ENCODE measurements around the gene FMOD.

Gene FMOD

DNA sequence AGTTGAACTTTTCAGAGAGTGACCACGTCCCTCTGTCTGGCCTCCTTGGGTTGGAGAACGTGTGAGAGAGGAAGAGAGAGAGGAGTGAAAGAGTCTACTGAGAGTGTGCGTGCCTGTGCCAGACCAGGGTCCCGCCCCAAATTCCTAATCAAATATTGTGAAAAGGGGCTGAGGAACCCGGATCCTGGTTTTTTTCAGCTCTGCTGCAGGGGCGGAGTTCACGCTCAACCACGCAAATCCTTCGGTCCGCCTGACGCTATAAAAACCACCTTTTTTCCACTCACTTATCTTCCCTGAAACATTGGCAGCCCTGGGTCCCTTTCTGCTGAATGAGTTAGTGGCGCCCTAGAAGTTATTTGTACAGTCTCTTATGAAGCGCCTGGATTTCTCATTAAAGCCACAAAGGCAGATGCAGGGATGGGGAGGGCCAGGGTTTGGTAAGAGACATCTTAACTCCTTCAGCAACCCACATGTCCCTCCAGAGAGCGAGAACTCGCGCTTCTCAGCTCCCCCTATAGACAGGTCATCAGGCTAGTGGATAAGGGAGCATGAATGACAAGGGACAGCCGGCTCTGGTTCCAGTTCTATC, at the start of gene FMOD:
TSS of gene FMOD (minus strand) at position 86 of the 589 bp plus-strand sequence. CDS start 2,852 bp downstream, outside the sequence.
- H3K9me3 Mint-ChIP-seq = no peaks in the 10 kb centered on the region
- H3K4me3 Mint-ChIP-seq = peak within 1 kb of the TSS; percentile 53
- no peak within 1 kb of the TSS for H3K27ac Mint-ChIP-seq
- ATAC-seq (ENCODE audit: low read depth) (peak; percentile 51), DNase-seq (ENCODE audit: low spot score in 2 of 2) (no peak)
- peaks cover 2% of the 10 kb centered on the region for H3K4me1 Mint-ChIP-seq
- peaks cover 21% of the 10 kb centered on the region for H3K27me3 Mint-ChIP-seq
- H3K36me3 Mint-ChIP-seq = no peaks in the 10 kb centered on the region

DNA sequence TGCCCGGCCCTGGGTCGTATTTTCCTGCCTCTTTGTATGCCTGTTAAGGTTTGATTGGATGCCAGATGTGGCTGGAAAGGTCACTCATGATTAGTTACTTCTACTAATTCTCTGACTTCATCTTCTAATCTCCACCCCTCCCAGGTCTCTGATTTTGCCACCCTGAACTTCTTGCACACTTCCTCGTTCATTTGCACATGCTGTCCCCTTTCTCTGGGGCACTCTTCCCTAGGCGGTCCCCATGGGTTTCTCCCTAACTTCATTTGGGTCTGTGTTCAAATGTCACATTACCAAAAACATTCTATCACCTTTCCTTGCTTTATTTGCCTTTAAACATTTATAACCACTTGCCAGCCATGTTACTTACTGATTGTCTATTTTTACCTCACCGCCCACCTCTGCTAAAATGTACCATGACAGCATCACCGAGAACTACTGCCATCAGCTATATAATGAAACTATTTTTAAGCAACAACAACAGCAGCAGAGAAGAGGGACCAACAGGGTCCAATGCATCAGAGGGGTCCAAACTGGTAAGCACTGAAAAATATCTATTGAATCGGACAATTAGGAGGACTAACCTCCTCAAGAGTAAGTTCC, 45.8 kb upstream of the FMOD start:
- no peak overlapping the region for H3K27ac Mint-ChIP-seq
- H3K4me3 Mint-ChIP-seq = no peak overlapping the region

DNA sequence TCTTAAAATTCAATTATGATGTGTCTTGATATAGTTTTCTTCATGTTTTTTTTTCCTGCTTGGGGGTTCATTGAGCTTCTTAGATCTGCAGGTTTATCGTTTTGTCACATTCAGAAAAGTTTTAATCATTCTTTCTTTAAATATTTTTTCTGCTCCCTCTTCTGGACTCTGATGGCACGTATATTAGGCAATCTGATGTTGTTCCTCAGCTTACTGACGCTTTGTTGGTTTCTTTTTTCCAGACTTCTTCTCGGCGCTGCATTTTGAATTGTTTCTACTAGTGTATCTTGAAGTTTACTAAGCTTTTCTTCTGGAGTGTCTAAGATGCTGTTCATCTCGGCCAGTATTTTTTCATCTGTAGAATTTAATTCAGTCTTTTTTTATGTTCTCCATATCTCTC, 44.8 kb upstream of the FMOD start:
- Mint-ChIP-seq H3K4me3 (no peak overlapping the region), H3K4me1 (no peaks in the 10 kb centered on the region), H3K36me3 (no peaks in the 10 kb centered on the region), H3K27ac (no peak overlapping the region), H3K27me3 (peaks cover 10% of the 10 kb centered on the region), H3K9me3 (peaks cover 7% of the 10 kb centered on the region)
- DNase-seq (ENCODE audit: low spot score in 2 of 2) = no peak
- ATAC-seq (ENCODE audit: low read depth) = no peak

More for the DNA sequence above, 45.8 kb upstream of the FMOD start:
- Mint-ChIP-seq H3K4me1 (peaks cover 3% of the 10 kb centered on the region), H3K36me3 (no peaks in the 10 kb centered on the region), H3K27me3 (peaks cover 18% of the 10 kb centered on the region), H3K9me3 (peaks cover 6% of the 10 kb centered on the region)
- DNase-seq (ENCODE audit: low spot score in 2 of 2) (no peak), ATAC-seq (ENCODE audit: low read depth) (no peak)

DNA sequence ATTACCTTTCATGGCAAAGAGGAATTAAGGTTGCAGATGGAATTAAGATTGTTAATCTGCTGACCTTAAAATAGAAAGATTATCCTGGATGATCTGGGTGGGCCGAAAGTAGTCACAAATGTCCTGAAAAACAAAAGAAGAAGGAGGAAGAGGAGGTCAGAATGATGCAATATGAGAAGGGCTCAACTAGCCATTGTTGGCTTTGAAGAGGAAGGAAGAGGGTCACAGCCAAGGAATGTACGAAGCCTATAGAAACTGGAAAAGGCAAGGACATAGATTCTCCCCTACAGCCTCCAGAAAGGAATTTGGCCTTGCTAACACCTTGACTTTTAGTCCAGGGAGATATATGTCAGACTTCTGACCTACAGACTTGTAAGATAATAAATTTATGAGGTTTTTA, 39.4 kb upstream of the FMOD start:
- Mint-ChIP-seq H3K9me3 (peaks cover 7% of the 10 kb centered on the region), H3K27me3 (peaks cover 6% of the 10 kb centered on the region), H3K27ac (no peak overlapping the region), H3K36me3 (no peaks in the 10 kb centered on the region), H3K4me1 (no peaks in the 10 kb centered on the region), H3K4me3 (no peak overlapping the region)
- DNase-seq (ENCODE audit: low spot score in 2 of 2) = no peak
- no peak for ATAC-seq (ENCODE audit: low read depth)

DNA sequence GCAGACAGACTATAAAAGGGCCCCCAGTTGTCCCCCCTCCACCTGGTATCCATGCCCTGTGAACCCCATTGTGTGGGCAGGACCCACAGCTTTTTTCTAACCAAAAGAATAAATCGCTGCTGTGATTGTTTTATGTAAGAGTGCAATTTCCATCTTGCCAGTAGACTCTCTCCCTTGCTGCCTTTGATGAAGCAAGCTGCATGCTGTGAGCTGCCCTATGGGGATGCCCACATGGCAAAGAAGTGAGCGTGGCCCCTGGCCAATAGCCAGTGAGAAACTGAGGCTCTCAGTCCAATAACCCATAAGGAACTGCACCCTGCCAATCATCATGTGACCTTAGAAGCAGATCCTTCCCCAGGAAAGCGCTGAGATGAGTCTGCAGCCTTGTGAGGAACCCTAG, 37.8 kb upstream of the FMOD start:
- DNase-seq (ENCODE audit: low spot score in 2 of 2) (no peak), ATAC-seq (ENCODE audit: low read depth) (no peak)
- Mint-ChIP-seq H3K27me3 (peaks cover 6% of the 10 kb centered on the region), H3K27ac (no peak overlapping the region), H3K4me3 (no peak overlapping the region), H3K4me1 (no peaks in the 10 kb centered on the region), H3K9me3 (peaks cover 7% of the 10 kb centered on the region), H3K36me3 (no peaks in the 10 kb centered on the region)

DNA sequence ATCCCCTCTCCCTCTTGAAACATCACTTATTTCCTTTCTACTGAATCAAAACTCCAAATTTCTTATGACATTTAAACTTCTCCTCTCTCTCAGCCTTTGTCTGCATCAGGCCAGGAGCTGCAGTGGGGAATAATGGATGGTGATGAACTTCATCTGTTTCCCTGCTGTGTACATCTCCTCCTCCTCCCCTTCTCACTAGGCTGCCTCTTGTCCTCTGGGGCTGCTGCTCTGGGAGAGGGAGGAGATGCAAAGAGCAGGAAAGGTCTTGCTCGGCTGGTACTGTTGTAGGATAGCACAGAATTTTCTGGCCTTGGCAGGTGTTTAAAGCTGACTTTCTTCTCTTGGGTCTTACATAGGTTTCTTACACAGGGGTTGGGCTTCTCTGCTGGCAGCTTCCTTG, 31.1 kb upstream of the FMOD start:
- DNase-seq (ENCODE audit: low spot score in 2 of 2) = no peak
- Mint-ChIP-seq H3K36me3 (no peaks in the 10 kb centered on the region), H3K9me3 (peaks cover 3% of the 10 kb centered on the region), H3K27me3 (no peaks in the 10 kb centered on the region), H3K27ac (peak overlapping the region; percentile 72), H3K4me3 (peak overlapping the region; percentile 27), H3K4me1 (peaks cover 30% of the 10 kb centered on the region)
- no peak for ATAC-seq (ENCODE audit: low read depth)

DNA sequence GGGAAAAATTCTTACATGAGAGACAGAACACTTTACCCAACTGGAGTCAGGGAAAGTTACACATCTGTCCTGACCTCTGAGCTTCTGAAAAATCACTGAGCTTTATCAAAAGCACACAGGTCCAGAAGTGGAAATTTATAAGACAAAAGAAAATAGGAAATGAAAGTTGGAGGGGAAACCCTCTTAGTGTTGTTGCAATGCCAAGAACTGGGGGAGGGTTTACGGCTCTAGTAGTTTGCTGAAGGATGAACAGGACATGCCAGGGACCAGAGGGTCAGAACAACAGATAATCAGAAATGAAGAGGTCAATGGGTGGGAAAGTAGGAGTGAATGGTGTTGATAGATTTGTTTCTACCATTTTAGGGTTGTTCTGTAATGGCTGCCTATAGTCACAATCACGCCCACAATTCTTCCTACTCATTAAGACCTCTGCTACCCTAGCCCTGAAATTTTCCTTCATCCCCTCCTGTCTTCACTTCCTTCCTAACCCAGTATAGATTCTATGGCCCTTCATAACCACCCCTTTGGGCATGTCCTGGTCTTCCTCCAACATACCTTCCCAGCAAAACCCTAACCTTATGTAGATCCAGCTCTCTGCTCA, 30.3 kb upstream of the FMOD start:
- Mint-ChIP-seq H3K4me1 (peaks cover 30% of the 10 kb centered on the region), H3K27ac (peak overlapping the region; percentile 72), H3K27me3 (no peaks in the 10 kb centered on the region), H3K9me3 (peaks cover 4% of the 10 kb centered on the region), H3K4me3 (peak overlapping the region; percentile 28), H3K36me3 (no peaks in the 10 kb centered on the region)
- ATAC-seq (ENCODE audit: low read depth) (peak; percentile 97), DNase-seq (ENCODE audit: low spot score in 2 of 2) (peak in 1 of 2 donors; percentile 54)

DNA sequence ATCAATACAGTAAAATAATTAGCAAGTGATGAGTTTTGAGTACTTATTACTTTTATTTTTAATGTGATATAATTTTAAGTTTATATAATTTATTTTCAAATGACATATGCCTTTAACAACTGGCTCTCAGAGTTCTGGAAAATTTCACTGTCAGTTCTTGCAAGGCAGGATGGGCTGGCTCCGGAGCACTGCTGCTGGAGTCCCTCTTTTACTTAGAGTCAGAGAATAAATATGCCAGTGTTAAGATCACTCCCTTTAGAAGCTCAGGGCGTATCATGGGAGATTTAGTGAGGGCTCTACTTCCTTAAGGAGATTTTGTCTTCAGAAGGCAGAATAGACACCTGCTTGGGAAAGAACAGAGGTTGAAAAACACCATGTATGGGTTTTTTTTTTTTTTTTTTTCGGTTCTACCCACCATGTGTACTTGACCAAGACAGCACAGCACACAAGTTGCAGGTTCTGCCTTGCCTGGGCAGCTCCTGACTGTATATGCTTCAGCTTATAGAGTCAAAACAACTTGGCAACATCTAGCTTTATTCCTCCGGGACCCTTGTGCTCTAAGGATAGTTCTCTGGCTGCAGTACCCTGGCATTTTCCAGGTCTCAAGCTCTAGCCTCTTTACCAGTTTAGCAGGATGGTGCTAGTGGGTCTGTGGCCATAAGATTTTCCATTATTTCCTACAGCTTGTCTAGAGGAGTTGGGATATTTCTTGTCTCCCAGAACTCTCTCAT, 29.7 kb upstream of the FMOD start:
- DNase-seq (ENCODE audit: low spot score in 2 of 2) = no peak
- H3K4me1 Mint-ChIP-seq = peaks cover 30% of the 10 kb centered on the region
- no peaks in the 10 kb centered on the region for H3K36me3 Mint-ChIP-seq
- H3K27ac Mint-ChIP-seq = peak overlapping the region; percentile 72
- peak; percentile 21 for ATAC-seq (ENCODE audit: low read depth)
- peak overlapping the region; percentile 28 for H3K4me3 Mint-ChIP-seq
- H3K27me3 Mint-ChIP-seq = no peaks in the 10 kb centered on the region
- peaks cover 4% of the 10 kb centered on the region for H3K9me3 Mint-ChIP-seq

DNA sequence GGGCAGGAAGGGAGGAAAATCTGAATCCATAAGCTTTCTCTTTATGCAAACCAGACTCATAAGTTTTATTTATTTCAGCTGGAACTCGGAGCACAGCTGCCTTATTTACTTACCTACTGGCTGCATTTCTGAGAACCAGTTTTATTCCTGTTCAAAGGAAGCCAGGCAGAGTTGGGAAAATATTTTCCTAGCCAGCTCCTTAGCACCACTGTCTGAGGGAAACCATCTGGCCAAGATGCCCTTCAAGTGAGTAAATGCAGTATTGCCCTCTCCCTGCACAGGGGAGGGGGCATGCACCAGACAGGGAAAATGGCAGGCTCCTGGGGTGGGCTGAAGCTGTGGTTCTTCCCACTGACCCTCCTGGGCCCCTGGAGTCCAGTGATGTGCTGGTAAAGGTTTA, 28.9 kb upstream of the FMOD start:
- no peaks in the 10 kb centered on the region for H3K36me3 Mint-ChIP-seq
- DNase-seq (ENCODE audit: low spot score in 2 of 2) (no peak), ATAC-seq (ENCODE audit: low read depth) (no peak)
- peaks cover 30% of the 10 kb centered on the region for H3K4me1 Mint-ChIP-seq
- peaks cover 4% of the 10 kb centered on the region for H3K9me3 Mint-ChIP-seq
- no peak overlapping the region for H3K27ac Mint-ChIP-seq
- H3K27me3 Mint-ChIP-seq = no peaks in the 10 kb centered on the region
- no peak overlapping the region for H3K4me3 Mint-ChIP-seq

DNA sequence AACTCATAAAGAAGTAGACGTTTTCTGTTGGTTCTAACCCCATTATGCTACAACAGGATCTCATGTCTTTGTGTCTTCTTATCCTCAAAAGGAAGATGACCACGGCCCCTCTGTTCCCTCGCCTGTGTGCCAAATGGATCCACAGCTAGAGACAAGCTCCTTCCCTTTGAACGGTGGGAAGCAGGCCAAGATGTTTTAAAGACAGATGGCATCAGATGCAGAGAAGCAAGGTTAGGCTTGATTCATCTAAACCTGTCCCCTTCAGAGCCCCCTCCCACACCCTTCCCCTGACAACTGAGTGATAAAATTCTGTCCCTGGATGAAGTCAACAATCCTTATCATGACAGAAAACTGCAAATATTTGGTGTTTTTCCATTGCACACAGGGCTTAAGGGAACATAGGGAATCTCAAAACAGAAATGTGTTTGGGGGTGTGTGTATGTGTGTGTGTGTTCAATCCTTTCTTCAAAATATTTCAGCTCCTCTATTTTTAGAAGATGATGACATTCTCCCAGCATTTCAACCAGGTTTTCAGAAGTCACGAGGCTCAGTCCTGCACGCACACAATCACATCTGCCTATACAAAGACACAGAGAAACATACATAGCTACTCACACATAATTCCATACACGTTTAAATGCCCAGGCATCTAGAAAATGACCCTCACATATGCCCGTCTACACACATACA, 27.8 kb upstream of the FMOD start:
- H3K9me3 Mint-ChIP-seq = peaks cover 4% of the 10 kb centered on the region
- H3K36me3 Mint-ChIP-seq = no peaks in the 10 kb centered on the region
- ATAC-seq (ENCODE audit: low read depth) (no peak), DNase-seq (ENCODE audit: low spot score in 2 of 2) (no peak)
- H3K27me3 Mint-ChIP-seq = no peaks in the 10 kb centered on the region
- no peak overlapping the region for H3K27ac Mint-ChIP-seq
- no peak overlapping the region for H3K4me3 Mint-ChIP-seq
- H3K4me1 Mint-ChIP-seq = peaks cover 30% of the 10 kb centered on the region

DNA sequence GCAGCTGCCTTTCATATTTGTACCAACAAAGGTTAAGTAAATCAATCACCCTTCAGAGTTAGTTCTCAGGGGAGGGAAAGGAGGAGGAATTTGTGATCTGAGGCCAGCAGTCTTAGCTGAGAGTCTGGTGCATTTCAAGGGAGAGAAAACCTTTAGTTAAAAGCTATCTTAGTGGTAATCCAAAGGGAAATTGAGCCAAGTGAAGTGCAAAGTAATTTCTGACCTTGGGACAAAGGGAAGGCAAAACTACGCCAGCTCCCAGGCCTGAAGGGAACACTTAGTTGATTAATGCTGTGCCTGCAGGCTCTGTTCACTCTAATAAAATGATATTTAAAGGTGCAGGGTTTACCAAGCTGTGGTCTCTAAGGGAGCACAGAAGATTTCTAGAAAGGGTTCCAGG, 23.1 kb upstream of the FMOD start:
- no peaks in the 10 kb centered on the region for H3K27me3 Mint-ChIP-seq
- ATAC-seq (ENCODE audit: low read depth) (no peak), DNase-seq (ENCODE audit: low spot score in 2 of 2) (no peak)
- no peak overlapping the region for H3K27ac Mint-ChIP-seq
- peaks cover 4% of the 10 kb centered on the region for H3K9me3 Mint-ChIP-seq
- peaks cover 5% of the 10 kb centered on the region for H3K4me1 Mint-ChIP-seq
- H3K4me3 Mint-ChIP-seq = no peak overlapping the region
- no peaks in the 10 kb centered on the region for H3K36me3 Mint-ChIP-seq

DNA sequence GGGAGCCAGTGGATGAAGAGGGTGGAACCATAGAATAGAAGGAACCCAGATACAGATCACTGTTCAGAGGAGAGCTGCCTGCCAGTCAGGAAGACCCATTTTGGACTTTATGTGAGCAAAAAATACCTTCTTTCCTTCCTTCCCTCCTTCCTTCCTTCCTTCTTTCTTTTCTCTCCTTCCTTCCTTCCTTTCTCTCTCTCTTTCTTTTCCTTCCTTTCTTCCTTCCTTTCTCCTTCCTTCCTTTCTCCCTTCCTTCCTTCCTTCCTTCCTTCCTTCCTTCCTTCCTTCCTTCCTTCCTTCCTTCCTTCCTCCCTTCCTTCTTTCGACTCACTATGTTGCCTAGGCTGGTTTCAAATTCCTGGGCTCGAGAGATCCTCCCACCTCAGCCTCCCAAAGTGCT, 22.1 kb upstream of the FMOD start:
- ATAC-seq (ENCODE audit: low read depth) (no peak), DNase-seq (ENCODE audit: low spot score in 2 of 2) (no peak)
- Mint-ChIP-seq H3K4me1 (peaks cover 5% of the 10 kb centered on the region), H3K36me3 (no peaks in the 10 kb centered on the region), H3K4me3 (no peak overlapping the region), H3K27ac (no peak overlapping the region), H3K27me3 (peaks cover 2% of the 10 kb centered on the region), H3K9me3 (peaks cover 4% of the 10 kb centered on the region)

DNA sequence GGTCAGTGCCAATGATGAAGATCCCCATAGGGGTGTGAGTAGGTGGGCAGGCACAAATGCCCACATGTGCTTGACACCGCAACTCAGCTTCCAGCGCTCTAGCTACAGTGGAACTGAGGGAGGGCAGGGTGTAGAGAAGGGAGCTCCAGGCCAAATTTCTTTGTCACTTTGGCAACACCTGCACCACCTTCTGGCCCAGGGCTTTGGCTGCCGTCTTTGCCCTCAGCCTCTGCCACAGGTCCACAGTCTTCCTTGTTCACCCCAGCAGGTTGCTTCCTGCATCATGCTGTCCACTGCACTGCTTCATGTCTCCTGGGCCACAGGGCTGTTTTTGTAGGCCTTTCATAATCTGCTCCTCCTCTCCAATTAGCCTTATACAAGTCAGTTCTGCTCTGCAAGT, 20.4 kb upstream of the FMOD start:
- no peaks in the 10 kb centered on the region for H3K9me3 Mint-ChIP-seq
- ATAC-seq (ENCODE audit: low read depth) (no peak), DNase-seq (ENCODE audit: low spot score in 2 of 2) (no peak)
- no peak overlapping the region for H3K4me3 Mint-ChIP-seq
- H3K4me1 Mint-ChIP-seq = peaks cover 2% of the 10 kb centered on the region
- H3K27ac Mint-ChIP-seq = no peak overlapping the region
- H3K27me3 Mint-ChIP-seq = peaks cover 5% of the 10 kb centered on the region
- H3K36me3 Mint-ChIP-seq = no peaks in the 10 kb centered on the region

DNA sequence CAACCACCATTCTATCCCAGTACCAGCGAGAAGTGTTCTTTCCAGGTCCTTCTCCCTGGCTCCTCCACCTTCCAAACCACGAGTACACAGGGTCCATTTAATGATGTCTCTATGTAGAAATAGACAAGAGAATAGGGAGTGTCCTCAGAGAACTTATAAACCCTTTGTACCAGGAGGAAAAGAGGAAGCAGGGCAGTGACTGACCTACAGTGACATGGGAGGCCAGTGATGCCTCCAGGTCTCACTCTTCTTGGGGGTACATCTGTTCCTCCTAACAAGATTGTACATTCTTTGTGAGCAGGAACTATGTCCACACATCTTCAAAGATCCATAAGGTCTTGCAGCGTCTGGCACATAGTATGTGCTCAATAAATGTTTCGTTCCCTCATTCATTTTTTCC, 18.7 kb upstream of the FMOD start:
- no peak for DNase-seq (ENCODE audit: low spot score in 2 of 2)
- Mint-ChIP-seq H3K27ac (no peak overlapping the region), H3K4me3 (no peak overlapping the region), H3K4me1 (peaks cover 2% of the 10 kb centered on the region), H3K36me3 (no peaks in the 10 kb centered on the region), H3K27me3 (peaks cover 7% of the 10 kb centered on the region), H3K9me3 (no peaks in the 10 kb centered on the region)
- no peak for ATAC-seq (ENCODE audit: low read depth)
